ENCODE results near the gene ZER1. TPM values are rescaled to one million over a fixed set of nuclear protein-coding genes. Genes with fewer than 3 reads are reported as not detected.

Gene ZER1
- total and polyA plus RNA-seq, 12 donors, result 24.3 to 71.1 (median 58.9) TPM

DNA sequence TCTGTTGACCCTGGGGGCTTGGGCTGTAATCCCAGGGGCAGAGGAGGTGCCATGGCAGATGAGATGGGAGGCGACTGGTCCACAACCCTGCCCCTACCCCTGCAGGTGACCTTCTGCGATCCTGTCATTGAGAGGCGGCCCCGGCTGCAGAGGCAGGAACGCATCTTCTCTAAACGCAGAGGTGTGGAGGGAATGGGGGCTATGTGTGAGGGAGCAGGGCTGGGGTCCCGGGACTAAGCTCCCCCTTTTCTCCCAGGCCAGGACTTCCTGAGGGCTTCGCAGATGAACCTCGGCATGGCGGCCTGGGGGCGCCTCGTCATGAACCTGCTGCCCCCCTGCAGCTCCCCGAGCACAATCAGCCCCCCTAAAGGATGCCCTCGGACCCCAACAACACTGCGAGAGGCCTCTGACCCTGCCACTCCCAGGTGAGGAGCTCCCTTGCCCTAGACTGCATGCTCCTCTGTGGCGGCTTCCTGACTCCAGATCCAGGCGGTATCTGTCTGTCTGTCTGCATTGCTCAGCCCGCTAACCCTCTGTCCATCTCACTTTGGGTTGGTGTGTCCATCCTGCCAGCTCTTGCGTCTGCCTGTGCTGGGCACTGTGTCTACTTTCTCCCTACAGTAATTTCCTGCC lies 57.7 kb downstream of the ZER1 start:
- Histone ChIP-seq H3K4me3 (no peak overlapping the region), H3K9me3 (no peaks in the 10 kb centered on the region), H3K4me1 (no peaks in the 10 kb centered on the region), H3K27me3 (no peaks in the 10 kb centered on the region), H3K36me3 (peaks cover 0 to 62% (median 0%) of the 10 kb centered on the region in 9 donors), H3K27ac (no peak overlapping the region)
- WGBS, 2 donors, result 96 to 97% methylated on average over 19 of the region's 19 CpGs
- no peak for DNase-seq
- no peak for ATAC-seq
- intact Hi-C loops (cut with DNase I), result no loop called here
- TF ChIP-seq, protein P1, sequence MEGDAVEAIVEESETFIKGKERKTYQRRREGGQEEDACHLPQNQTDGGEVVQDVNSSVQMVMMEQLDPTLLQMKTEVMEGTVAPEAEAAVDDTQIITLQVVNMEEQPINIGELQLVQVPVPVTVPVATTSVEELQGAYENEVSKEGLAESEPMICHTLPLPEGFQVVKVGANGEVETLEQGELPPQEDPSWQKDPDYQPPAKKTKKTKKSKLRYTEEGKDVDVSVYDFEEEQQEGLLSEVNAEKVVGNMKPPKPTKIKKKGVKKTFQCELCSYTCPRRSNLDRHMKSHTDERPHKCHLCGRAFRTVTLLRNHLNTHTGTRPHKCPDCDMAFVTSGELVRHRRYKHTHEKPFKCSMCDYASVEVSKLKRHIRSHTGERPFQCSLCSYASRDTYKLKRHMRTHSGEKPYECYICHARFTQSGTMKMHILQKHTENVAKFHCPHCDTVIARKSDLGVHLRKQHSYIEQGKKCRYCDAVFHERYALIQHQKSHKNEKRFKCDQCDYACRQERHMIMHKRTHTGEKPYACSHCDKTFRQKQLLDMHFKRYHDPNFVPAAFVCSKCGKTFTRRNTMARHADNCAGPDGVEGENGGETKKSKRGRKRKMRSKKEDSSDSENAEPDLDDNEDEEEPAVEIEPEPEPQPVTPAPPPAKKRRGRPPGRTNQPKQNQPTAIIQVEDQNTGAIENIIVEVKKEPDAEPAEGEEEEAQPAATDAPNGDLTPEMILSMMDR (IDR thresholded peaks at IDR 0.05), result no peak

DNA sequence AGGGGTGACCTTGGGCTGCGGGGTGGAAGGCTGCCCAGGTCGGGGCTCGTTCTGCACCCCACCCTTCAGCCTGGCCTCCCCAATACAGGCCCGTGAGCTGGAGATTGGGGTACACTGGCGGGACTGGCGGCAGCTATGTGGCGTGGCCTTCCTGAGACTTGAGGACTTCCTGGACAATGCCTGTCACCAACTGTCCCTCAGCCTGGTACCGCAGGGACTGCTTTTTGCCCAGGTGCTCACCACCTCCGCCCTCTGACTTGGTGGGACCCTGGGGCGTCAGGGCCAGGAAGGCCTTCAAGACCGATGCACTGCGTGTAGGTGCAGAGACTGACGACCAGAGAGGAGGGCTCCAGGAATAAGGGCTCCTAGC lies 58.3 kb downstream of the ZER1 start:
- H3K36me3 ChIP-seq, result peaks cover 0 to 62% (median 0%) of the 10 kb centered on the region in 9 donors
- no peak for DNase-seq
- TF ChIP-seq, protein P1 (IDR thresholded peaks at IDR 0.05), result no peak

DNA sequence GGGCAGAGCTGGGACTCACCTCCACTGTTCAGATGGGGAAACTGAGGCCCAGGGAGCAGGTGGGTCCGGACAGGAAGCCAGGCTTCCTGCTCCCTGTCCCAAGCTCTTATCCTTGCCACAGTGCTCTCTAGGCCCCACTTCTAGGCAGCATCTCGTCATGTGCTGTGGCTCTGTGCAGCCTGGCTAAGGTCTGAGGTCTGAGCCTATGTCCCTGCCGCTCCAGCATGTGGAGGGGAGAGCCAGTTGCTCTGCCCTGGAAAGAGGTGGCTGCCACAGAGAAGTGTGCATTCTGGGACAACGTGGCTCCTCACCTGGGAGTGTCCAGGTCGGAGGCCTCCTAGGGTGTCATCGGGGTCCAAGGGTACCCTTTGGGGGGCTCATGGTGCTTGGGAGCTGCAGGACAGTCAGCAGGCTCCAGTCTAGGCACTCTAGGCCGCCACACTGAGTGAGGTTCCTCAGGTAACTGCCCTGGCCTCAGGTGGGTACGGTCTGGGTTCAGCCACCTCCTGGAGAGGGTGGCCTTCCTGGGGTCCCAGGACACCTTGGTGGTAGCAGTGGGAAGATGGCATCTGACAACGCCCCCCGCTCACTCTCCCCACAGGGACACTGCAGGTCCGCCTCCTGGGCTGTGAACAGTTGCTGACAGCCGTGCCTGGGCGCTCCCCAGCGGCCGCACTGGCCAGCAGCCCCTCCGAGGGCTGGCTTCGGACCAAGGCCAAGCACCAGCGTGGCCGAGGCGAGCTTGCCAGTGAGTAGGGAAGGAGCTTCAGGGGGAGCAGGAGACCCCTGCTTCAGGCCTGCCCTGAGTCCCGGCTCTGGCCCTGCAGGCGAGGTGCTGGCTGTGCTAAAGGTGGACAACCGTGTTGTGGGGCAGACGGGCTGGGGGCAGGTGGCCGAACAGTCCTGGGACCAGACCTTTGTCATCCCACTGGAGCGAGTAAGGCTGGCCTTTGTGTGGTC lies 59.0 kb downstream of the ZER1 start:
- H3K4me1 ChIP-seq, result no peaks in the 10 kb centered on the region
- no peak for DNase-seq
- peak in 2 of 8 donors; percentile 10 to 12 for ATAC-seq

More for the DNA sequence above, 58.3 kb downstream of the ZER1 start:
- no peak overlapping the region for H3K27ac ChIP-seq
- H3K9me3 ChIP-seq, result no peaks in the 10 kb centered on the region
- no peaks in the 10 kb centered on the region for H3K27me3 ChIP-seq
- no peak overlapping the region for H3K4me3 ChIP-seq
- intact Hi-C loops (cut with DNase I), result no loop called here
- ATAC-seq, result peak in 2 of 8 donors; percentile 17 to 18
- 94 to 98% methylated on average over 13 of the region's 13 CpGs for WGBS, 2 donors
- no peaks in the 10 kb centered on the region for H3K4me1 ChIP-seq

DNA sequence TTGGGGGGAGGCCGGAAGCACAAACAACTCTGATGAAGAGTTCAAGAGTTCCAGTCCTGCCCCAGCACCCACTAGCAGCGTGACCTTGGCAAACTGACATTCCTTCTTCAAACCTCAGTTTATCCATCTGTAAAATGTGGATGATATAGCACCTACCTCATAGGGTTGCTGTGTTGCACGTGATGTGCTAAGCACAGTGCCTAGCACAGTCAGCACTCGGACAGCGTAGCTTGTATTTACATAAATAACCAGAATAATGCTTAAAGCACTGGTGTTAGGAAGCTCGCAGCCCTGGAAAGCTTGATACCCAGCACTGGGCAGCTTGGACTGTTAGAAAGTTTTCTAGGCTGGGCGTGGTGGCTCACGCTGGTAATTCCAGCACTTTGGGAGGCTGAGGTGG lies 64.3 kb downstream of the ZER1 start:
- WGBS, 2 donors, result 95 to 96% methylated on average over 8 of the region's 8 CpGs
- H3K27me3 ChIP-seq, result no peaks in the 10 kb centered on the region
- intact Hi-C loops (cut with DNase I), result loop anchor here in 1 of 10 donors (2.0 kb wide), 1 partner anchor 15 kb away; no protein-coding TSS in a partner anchor
- H3K27ac ChIP-seq, result no peak overlapping the region
- ATAC-seq (no peak), DNase-seq (no peak)
- H3K36me3 ChIP-seq, result peaks cover 0 to 22% (median 0%) of the 10 kb centered on the region in 9 donors
- no peaks in the 10 kb centered on the region for H3K9me3 ChIP-seq
- H3K4me1 ChIP-seq, result peaks cover 0 to 11% (median 5%) of the 10 kb centered on the region in 9 donors
- TF ChIP-seq, protein P1 (IDR thresholded peaks at IDR 0.05), result no peak
- no peak overlapping the region for H3K4me3 ChIP-seq

More for the DNA sequence above, 59.0 kb downstream of the ZER1 start:
- Histone ChIP-seq H3K4me3 (no peak overlapping the region), H3K36me3 (peaks cover 0 to 61% (median 0%) of the 10 kb centered on the region in 9 donors), H3K27ac (no peak overlapping the region), H3K9me3 (no peaks in the 10 kb centered on the region), H3K27me3 (no peaks in the 10 kb centered on the region)
- intact Hi-C loops (cut with DNase I), result no loop called here
- 94 to 97% methylated on average over 26 of the region's 26 CpGs for WGBS, 2 donors
- TF ChIP-seq, protein P1 (IDR thresholded peaks at IDR 0.05), result no peak
